ENCODE measurements around the gene TMEM176B.

DNA sequence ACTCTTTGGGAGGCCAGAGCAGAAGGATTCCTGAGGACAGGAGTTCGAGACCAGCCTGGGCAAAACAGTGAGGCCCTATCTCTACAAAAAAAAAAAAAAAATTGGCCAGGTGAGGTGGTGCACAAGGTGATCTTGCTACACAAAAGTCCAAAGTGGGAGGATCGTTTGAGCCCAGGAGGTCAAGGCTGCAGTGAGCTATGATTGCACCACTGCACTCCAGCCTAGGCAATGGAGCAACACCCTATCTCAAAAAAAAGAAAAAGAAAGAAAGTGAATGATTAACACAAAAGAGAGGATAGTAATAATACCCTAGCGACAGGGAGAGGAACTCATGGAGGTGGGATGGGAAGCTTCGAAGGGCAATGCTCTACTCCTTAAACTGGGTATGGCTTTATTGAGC is 30.4 kb downstream of the TMEM176B start:
- TF ChIP-seq EZH2phosphoT487 (IDR thresholded peaks at IDR 0.05; ENCODE audit: insufficient read depth, low read depth) (no peak), EZH2 (IDR thresholded peaks at IDR 0.05; ENCODE audit: insufficient read depth, poor library complexity, severe bottlenecking) (no peak)
